OCI-LY7 (cell line): ENCODE measurements around the gene UNC45B.

Source experiments
- CTCF ChIP-seq: fragments of 200-600 bp; sonication (generic); conservative IDR thresholded peaks from 2 replicates; pipeline ENCODE4 v1.5.1; 2014; ENCODE audit warnings: mild to moderate bottlenecking, antibody characterized with exemption, low read length, moderate library complexity, mixed read lengths
- EZH2phosphoT487 ChIP-seq: fragments of 200-600 bp; sonication (generic); IDR thresholded peaks from 2 replicates; pipeline ENCODE4 v1.6.1; 2018; ENCODE audit warnings: low read depth, borderline replicate concordance, mild to moderate bottlenecking, mixed run types, antibody characterized with exemption, low read length, moderate library complexity, mixed read lengths

- TF ChIP-seq CTCF: peak; percentile 90
- TF ChIP-seq EZH2phosphoT487: no peak
Observed at GRCh38 chr17:35119370-35120165, 28.0 kb upstream of the UNC45B start, which contains the start of gene RAD51D.
